ENCODE results near the gene NEK10.
"Not testable (repeated sequence)": the region's sequence is repeated elsewhere in the genome, so short reads cannot be mapped to it uniquely, and the experiment has no call there.

Gene NEK10

GRCh38 chr3:27368831-27369607 is at the start of gene NEK10:
NEK10 (minus strand) TSS chr3:27369383; CDS start chr3:27352882, 16,501 bp downstream.
- DNase-seq: peak; percentile 86 to 87
- no peak for TF ChIP-seq POLR2A (IDR thresholded peaks at IDR 0.05; ENCODE audit: low read length)
- TF ChIP-seq GATA1 (IDR thresholded peaks at IDR 0.05; ENCODE audit: low read depth, low read length): no peak

DNA sequence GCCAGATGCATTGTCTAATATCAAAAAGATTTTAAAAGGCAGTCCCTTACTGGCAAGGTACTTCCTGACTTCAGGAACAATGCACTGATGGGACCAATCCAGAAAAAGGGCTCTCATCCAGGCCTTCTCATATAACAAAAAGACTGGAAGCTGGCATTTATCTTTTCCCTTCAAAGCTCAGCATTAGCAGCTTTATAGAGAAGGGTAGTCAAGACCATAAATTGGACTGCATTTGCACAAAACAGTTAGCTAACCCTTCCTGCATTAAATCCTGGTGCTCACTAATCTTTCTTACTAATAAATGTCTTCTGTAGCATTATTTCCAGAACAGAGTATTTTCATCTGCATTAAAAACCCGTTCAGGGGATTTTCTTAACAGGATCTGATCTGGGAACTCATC is 46.0 kb upstream of the NEK10 start:
- TF ChIP-seq GATA1 (IDR thresholded peaks at IDR 0.05; ENCODE audit: low read depth, low read length) (no peak), POLR2A (IDR thresholded peaks at IDR 0.05; ENCODE audit: low read length) (no peak)
- DNase-seq: no peak

GRCh38 chr3:27392950-27393679 is 23.9 kb upstream of the NEK10 start:
- TF ChIP-seq GATA1 (IDR thresholded peaks at IDR 0.05; ENCODE audit: low read depth, low read length): no peak
- TF ChIP-seq POLR2A (IDR thresholded peaks at IDR 0.05; ENCODE audit: low read length): no peak
- no peak for DNase-seq

DNA sequence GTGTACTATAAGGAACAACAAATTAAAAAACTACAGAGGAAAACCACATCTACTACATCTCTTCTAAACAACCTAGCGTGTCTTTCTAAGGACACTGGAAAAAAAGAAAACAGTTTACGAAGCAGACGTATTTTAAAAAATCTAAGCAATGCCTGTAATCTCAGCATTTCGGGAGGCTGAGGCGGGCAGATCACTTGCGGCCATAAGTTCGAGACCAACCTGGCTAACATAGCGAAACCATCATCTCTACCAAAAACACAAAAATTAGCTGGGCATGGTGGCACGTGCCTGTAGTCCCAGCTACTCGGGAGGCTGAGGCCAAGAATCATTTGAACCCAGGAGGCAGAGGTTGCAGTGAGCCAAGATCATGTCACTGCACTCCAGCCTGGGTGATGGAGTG is 23.2 kb upstream of the NEK10 start:
- not testable (repeated sequence) for DNase-seq

DNA sequence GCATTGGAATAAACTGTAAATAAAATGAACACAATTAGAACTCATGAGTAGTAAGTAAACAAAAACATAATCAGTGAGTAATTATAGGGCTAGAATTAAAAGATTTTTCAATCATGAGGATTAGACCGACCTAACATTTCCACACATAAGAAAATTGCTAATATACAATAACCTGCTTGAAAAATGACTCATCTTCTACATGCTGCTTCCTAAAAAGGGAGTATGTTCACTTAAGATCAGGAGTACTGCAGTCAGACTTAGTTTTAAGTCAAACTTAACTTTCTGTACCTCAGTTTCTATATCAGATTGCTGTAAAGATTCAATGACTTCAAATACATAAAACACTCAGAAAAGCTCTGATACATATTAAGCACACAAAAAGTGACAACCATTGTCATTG is 22.6 kb upstream of the NEK10 start:
- DNase-seq: no peak
- TF ChIP-seq POLR2A (IDR thresholded peaks at IDR 0.05; ENCODE audit: low read length): no peak
- TF ChIP-seq GATA1 (IDR thresholded peaks at IDR 0.05; ENCODE audit: low read depth, low read length): no peak

DNA sequence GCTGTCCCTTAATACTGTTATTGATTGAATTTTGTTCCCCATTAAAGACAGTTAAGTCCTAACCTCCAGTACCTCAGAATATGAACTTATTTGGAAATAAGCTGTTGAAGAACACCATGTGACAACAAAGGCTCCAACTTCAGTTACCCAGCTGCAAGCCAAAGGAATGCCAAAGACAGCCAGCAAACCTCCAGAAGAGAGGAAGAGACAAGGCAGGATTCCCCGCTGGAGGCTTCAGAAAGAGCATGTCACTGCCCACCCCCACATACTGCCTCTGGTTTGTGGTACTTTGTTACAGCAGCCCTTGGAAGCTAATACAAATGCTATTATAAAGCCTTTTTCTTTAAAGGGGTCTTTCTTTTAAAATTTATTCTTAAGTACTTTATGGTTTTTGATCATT is 18.4 kb upstream of the NEK10 start:
- no peak for DNase-seq
- TF ChIP-seq GATA1 (IDR thresholded peaks at IDR 0.05; ENCODE audit: low read depth, low read length) (no peak), POLR2A (IDR thresholded peaks at IDR 0.05; ENCODE audit: low read length) (no peak)

GRCh38 chr3:27385504-27385903 is 16.3 kb upstream of the NEK10 start:
- TF ChIP-seq POLR2A (IDR thresholded peaks at IDR 0.05; ENCODE audit: low read length) (no peak), GATA1 (IDR thresholded peaks at IDR 0.05; ENCODE audit: low read depth, low read length) (no peak)
- DNase-seq: no peak

- no peak for DNase-seq
- TF ChIP-seq GATA1 (IDR thresholded peaks at IDR 0.05; ENCODE audit: low read depth, low read length) (no peak), POLR2A (IDR thresholded peaks at IDR 0.05; ENCODE audit: low read length) (no peak)
Observed at GRCh38 chr3:27384191-27384590, 15.0 kb upstream of the NEK10 start.

- no peak for DNase-seq
- TF ChIP-seq GATA1 (IDR thresholded peaks at IDR 0.05; ENCODE audit: low read depth, low read length): no peak
- no peak for TF ChIP-seq POLR2A (IDR thresholded peaks at IDR 0.05; ENCODE audit: low read length)
Observed at GRCh38 chr3:27380433-27381357, 11.5 kb upstream of the NEK10 start.

- DNase-seq: no peak
- TF ChIP-seq POLR2A (IDR thresholded peaks at IDR 0.05; ENCODE audit: low read length) (no peak), GATA1 (IDR thresholded peaks at IDR 0.05; ENCODE audit: low read depth, low read length) (no peak)
Observed at GRCh38 chr3:27378331-27378730, 9.1 kb upstream of the NEK10 start.

- no peak for TF ChIP-seq POLR2A (IDR thresholded peaks at IDR 0.05; ENCODE audit: low read length)
- no peak for TF ChIP-seq GATA1 (IDR thresholded peaks at IDR 0.05; ENCODE audit: low read depth, low read length)
- no peak for DNase-seq
Observed at GRCh38 chr3:27376109-27376772, 7.1 kb upstream of the NEK10 start.

- TF ChIP-seq POLR2A (IDR thresholded peaks at IDR 0.05; ENCODE audit: low read length) (no peak), GATA1 (IDR thresholded peaks at IDR 0.05; ENCODE audit: low read depth, low read length) (no peak)
- no peak for DNase-seq
Observed at GRCh38 chr3:27366062-27366591, 3.1 kb downstream of the NEK10 start.

All from erythroblast (primary cell).